HG03432 (cell line): Measurements from ENCODE around the gene RBM3.

Experiments used
- ATAC-seq: cut with Tn5 transposase; IDR thresholded peaks from one replicate; pipeline ENCODE4 v1.9.1; 2021; ENCODE audit warnings: mild to moderate bottlenecking, moderate library complexity; ENCODE audit not compliant: unreplicated experiment

RBM3 gene

DNA sequence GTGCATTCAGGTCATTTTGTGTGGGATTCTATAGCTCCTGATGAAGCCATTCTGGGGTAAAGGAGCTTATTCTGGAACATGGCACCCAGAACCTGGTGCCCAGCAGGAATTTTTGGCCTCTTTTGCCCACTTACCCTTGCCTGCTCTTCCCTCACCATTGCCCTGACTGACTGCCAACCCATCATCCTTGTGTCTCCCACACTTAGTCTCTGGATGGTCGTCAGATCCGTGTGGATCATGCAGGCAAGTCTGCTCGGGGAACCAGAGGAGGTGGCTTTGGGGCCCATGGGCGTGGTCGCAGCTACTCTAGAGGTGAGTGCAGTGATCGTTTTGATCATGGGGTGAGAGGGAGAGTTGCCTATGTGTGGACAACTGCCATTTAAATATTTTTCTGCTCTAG lies 1.8 kb downstream of the RBM3 start:
- ATAC-seq, result no peak

DNA sequence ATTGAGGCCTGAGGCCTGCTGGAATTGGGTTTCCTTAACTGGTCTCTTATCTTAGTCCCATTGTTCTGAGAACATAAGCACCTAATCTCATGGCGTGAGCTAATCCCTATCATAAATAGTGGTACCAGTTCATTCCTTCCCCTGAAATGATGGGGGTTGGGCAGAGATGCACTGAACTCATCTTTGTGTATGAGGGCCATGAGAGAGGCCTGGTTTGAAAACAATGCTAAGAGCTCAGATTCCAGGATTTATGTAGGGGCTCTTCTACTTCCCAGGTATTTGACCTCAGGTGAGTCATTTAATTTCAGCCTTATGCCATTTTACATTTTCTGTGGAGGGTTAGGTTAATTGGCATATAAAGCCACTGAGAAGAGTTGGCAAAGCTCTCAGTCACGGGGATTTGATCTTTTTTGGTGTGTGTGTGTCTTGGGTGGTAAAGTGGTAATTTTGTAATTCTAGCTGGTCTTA lies 4.4 kb downstream of the RBM3 start:
- ATAC-seq, result no peak

DNA sequence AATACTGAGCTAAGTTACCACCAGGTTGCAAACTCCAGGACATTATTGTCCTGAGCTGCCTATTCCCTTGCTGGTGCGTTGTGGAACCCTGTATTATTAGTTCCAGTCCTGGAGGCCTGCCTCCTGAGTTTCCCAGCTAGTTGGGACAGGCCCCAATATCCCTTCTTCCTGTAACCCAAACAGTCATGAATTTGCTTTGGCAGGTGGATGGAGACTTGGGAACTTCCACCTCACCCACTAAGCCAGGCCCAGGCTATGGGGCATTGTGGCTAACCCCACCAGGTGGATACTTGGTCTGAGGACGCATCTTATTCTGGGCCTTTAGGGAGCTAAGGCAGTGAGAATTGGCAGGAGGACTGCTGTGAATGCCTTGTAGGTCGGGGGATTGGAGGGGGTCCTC lies 5.0 kb downstream of the RBM3 start:
- no peak for ATAC-seq

DNA sequence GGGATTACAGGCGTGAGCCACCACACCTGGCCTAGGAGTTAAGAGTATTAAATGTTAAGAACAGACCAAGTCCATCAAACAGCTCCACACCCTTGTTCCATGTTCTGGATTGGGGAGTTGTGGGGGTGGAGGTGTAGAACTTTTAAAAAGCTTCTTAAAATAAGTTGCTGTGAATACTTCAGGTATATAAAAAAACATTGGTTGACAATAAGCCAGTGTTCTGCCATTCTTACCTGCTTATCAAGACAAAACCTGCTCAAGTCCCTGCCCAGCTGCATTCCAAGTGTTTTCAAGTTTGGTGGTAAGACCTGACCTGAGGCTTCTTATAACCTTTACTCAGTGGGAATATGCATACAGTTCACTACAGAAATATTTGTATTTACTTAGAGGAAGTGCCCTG lies 6.4 kb downstream of the RBM3 start:
- no peak for ATAC-seq

DNA sequence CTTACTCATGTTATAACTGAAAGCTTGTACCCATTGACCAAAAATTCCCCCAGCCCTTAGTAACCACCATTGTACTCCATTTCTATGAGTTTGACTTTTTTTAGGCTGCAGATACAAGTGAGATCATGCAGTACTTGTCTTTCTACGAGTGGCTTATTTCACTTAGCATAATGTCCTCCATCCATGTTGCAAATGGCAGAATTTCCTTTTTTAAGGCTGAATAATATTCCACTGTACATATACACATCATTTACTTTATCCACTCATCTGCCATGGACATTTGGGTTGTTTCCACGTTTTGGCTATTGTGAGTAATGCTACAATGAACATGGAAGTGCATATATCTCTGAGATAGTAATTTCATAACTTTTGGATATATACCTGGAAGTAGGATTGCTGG lies 10.4 kb downstream of the RBM3 start:
- no peak for ATAC-seq

DNA sequence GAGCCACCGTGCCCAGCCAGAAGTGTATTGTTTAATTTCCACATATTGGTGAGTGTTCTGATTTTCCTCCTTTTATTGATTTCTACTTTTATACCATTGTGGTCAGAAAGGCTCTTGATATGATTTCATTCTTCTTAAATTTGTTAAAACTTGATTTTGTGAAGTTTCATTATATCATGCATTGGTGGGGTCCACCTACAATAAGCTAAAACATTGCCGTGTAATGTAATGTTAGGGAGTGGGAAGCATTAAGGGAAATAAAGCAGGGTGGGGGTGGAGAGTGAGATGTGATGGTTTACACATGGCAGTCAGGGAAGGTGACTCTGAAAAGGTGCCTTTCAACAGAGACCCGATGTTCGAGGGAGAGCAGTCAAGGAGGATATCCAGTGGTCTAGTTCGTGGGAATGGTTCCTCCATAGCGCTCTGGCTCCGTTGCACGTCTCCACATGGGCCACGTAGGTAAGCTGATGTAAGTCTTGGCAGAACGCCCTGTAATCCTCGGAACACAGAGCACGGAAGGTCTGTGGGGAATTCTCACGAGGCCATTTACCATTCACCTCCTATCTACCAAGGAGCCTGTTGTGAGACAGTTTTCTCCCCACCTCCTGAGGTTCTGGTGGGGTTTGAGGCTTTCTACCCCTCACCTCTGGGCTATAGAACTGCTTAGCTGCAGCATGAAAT lies 15.3 kb downstream of the RBM3 start:
- no peak for ATAC-seq

DNA sequence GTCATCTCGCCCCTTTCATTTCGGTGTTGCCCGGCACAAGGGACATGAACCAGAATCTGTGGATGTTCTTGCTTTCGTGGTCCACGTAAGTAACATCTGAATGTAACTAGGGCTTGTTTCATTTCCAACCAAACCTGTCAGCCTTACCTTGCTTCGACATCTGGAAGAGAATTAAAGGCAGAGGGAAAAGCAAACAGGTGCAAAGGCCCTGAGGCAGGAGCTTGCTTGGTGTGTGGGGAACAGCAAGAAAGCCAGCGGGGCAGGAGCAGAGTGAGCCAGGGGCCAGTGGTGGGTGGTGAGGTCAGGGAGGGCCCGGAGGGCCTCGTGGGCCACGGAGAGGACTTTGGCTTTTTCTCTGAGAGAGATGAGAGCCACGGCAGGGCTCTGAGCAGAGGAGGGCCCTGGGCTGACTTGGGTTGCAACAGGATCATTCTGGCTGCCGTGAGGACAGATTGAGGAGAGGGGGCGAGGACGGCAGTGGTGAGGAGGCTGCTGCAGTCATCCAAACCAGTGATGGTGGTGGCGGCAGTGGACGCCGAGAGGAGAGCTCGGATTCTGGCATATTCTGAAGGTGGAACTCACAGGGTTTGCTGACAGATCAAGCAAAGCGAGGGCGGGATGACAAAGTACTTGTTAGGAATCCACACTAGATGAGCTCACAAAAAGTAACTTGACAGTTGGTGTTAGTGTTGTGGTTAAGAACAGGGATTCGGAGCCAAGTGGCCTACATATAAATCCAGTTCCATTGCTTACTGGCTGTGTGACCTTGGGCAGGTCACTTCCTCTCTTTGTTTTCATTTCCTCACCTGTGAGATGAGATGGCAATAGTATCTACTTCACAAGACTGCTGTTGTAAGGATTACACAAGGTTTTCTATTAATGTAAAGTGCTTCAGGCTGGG lies 16.2 kb downstream of the RBM3 start:
- ATAC-seq, result no peak

DNA sequence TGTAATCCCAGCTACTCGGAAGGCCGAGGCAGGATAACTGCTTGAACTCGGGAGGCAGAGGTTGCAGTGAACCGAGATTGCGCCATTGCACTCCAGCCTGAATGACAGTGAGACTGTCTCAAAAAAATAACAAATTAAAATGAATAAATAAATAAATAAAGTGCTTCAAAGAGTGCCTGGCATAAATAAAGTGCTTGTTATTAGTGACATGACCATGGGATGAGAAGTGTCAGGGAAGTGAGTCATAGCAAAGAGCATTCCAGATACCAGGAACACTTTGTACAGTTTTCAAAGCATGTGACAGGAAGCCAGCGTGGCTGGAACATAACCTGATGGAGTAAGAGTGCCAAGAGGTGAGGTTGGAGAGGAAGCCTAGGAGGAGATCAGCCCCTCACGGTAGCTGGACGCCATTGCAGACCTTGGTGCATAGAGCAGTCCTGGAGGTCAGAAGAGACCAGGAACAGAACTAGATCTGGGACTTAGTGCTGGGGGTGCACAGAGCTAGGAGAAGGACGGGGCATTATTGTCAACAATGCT lies 17.0 kb downstream of the RBM3 start:
- ATAC-seq, result no peak

DNA sequence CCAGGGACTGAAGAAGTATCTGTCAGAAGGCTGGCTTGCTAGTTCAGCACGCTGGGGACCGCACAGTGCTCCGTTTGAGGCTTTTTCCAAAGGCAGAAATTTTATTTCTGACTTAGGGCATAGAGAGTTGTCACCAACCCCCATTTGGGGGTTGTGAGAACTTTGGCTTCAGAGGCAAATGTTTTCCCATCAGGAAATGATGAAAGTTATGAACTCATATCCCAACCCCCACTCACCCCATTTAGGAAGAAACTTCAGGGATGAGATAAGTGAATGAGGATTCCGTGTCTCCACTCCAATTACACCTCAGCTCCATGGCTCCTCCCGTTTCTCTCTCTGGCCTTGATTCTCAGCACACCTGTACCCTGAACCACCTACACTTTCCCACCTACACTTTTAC lies 18.7 kb downstream of the RBM3 start:
- no peak for ATAC-seq

DNA sequence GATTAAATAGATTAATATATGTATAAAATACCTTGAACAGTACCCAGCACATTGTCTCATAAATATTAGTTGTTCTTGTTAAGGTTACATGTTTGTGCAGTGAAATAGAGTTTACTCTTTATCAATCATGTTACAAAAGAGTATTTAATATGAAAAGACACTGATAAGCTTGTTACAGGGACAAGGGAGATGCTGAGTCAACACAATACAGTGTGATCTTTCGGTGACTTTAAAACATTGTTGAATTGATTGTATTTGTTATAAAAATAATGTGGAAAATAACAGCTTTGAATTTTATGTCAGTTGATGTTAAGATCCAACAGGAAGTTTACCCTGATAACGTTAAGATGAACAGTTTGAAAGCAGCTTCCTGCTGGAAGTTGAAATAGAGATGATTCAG lies 21.6 kb downstream of the RBM3 start:
- ATAC-seq, result no peak

DNA sequence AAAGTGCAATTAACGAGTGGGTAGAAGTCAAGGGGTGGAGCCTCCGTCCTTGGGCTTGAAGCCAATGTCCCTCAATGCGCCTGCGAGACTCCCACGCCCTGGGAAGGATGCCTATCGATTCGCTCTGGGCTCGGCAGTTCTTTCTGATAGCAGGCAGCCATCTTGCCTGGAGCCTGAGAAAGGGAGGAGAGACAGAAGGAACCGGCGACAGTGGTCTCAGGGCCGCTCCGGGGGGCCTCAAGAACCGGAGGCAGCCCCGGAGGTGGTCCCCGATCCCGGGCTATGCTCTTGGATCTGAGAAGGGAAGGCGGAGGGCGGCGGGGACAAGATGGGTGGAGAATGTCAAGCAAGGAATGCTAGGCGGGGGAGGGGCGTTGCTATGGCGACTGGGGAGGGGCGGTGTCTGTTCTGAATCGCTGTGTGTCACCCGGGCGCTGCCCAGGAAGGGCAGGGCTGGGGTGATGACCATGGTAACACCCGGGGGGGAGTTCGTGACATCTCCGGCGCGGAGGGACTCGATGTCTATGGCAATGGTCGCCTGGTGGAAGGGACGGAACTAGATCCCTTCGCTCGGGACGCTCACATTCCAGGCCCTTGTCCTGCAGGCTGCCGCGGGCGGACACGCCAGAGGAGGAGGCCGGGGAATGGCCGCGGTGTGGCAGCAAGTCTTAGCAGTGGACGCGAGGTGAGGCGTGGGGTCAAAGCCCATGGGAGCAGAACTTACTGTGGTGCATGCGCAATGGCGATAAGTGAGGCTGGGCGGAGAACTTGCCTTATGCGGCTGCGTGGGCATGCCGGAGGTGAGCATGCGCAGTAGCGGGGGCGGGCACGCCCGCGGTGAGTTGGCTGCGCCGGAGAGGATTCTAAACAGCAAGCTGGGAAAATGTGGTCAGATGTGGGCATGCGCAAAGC lies 23.3 kb downstream of the RBM3 start, which contains the start of gene WDR13:
WDR13 (plus strand) TSS at position 140 of the 912 bp plus-strand sequence; CDS start at position 645, 505 bp downstream.
- ATAC-seq, result peak; percentile 83

DNA sequence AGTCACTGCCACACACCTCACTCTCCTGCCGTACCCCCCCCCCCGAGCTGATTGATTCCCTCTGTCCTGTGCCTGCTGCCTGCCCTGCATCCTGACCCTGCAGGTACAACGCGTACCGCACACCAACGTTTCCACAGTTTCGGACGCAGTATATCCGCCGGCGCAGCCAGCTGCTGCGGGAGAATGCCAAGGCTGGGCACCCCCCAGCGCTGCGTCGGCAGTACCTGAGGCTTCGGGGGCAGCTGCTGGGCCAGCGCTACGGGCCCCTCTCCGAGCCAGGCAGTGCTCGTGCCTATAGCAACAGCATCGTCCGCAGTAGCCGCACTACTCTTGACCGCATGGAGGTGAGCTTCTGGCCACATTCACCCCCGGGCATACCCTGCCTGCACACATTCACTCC lies 24.3 kb downstream of the RBM3 start:
- no peak for ATAC-seq

DNA sequence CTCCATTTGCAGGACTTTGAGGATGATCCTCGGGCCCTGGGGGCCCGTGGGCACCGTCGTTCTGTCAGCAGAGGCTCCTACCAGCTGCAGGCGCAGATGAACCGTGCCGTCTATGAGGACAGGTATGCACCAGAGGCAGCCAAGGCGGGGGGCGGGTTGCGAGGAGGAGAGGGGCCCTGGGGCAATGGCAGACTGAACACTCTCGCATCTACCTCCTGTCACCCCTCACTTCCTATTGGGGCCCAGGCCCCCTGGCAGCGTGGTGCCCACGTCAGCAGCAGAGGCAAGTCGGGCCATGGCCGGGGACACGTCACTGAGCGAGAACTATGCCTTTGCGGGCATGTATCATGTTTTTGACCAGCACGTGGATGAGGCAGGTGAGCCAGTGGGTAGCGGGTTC lies 25.1 kb downstream of the RBM3 start:
- ATAC-seq, result no peak

DNA sequence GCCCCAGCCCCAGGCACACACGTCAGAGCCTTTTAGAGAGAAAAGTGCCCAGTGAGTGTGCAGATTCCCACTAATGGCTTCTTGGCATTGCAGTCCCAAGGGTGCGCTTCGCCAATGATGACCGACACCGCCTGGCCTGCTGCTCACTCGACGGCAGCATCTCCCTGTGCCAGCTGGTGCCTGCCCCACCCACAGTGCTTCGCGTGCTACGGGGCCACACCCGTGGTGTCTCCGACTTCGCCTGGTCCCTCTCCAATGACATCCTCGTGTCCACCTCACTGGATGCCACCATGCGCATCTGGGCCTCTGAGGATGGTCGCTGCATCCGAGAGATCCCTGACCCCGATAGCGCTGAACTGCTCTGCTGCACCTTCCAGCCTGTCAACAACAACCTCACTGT lies 25.9 kb downstream of the RBM3 start:
- no peak for ATAC-seq

DNA sequence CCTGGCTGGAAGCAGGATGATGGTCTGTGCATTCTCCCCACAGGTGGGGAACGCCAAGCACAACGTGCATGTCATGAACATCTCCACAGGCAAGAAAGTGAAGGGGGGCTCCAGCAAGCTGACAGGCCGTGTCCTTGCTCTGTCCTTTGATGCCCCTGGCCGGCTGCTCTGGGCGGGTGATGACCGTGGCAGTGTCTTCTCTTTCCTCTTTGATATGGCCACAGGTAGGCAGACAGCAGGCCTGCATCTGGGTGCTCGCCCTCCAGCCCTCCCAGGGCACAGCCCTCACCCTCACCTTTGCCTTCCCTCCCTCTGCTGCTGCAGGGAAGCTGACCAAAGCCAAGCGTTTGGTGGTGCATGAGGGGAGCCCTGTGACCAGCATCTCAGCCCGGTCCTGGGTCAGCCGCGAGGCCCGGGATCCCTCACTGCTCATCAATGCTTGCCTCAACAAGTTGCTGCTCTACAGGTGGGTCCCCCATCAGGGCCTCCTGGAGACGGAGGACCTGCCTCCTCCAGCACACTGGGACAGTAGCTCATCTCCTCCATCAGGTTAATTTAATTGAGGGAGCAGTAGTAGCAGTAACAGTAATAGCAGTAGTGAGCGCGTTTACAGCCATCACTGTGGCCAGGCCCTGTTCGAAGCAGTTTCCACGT lies 27.6 kb downstream of the RBM3 start:
- no peak for ATAC-seq

DNA sequence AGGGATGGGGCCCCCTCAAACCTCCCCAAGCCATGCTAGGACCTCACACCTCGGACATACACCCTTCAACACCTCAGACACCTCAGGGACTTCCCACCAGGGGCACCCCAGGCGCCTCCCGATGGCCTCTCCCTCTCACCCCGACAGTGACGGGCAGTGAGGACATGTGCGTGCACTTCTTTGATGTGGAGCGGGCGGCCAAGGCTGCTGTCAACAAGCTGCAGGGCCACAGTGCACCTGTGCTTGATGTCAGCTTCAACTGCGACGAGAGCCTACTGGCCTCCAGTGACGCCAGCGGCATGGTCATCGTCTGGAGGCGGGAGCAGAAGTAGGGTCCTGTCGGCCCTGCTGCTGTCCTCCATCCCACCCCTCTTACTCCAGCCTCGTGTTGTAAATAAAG lies 30.4 kb downstream of the RBM3 start:
- ATAC-seq, result no peak

DNA sequence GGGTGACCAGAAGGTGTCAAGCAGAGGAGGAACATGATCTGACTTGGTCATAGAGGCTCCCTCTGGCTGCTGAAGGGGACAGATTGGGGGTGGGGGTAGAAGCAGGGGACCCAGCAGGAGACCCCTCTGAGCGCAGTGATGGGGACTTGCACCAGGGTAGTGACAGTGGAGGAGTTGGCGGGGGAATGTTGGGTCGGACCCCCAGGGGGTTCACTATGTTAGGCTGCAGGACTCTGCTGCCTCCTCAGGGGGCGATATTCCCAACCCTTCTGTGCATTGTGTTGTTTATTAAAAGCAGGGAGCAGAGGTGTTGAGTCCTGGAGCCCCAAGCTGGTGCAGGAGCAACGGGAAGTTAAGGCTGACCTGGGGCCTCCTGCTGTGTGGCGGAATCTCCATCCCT lies 31.8 kb downstream of the RBM3 start:
- no peak for ATAC-seq

DNA sequence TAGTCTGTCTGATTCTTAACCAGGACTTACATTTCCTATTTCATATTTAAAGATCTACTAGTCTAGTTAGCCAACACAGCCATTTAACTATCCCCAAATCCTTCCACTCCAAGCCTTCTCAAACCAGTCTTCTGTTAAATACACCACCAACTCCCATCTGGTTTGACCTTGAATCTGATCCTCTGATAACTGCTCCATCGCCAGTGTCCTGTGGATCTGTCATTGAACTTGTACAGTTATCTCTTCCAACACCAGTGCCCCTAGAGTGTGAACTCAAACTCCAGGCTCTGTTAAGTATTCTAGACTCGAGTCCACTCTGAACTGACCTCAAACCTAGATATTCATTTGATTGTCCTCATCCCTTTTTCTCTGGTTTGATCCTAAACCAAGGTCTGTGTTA lies 37.4 kb downstream of the RBM3 start:
- ATAC-seq, result no peak

DNA sequence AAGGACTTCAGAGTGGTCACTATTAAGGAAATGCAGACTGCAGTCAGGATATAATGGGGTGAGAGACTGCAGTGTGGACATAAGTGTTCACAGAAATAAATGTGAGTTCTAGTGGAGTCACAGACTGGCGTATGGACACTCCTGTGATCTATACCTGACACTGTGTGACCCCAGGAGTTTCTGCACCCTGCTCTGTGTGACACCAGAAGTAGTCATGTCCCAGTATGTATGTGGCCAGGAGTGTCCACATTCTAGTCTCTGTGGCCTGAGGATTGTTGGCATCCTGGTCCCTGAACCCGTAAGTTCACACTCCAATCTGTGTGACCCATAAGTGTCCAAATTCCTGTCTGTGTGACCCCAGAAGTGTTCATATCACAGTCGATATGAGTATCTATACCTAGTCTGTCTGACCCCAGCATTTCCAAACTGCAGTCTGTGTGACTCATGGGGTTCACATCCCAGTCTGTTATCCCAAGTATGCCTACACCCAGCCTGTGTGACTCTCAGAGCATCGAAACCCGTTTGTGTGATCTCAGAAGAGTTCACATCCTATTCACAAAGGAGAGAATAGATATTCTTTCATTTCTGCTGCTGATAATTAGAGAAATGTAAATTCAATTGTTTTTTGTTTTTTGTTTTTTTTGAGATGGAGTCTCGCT lies 39.3 kb downstream of the RBM3 start:
- ATAC-seq, result no peak

DNA sequence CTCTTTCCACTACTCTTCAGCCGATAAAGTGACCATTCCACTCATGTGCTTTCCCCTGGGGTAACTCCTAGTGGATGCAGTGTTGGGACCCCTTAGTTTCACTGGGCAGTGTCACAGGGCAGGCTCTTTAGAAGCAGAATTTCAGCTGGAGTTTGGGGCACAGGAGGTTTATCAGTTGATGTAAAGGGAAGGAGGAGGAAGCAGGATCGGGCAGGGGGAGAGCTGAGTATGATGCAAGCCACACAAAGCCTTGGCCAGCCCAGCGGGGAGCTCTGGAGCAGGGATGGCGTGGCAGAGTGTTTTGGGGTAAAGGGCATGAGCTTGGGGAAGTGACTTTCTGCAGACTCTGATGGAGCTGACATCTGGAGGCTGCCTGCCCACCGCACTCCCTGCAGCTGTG lies 42.3 kb downstream of the RBM3 start:
- ATAC-seq, result no peak
